ENCODE data around the gene LCTL.

Gene LCTL

GRCh38 chr15:66566963-66567531 lies 1.2 kb upstream of the LCTL start:
- DNase-seq (ENCODE audit: low read depth in 2 of 2): peak in 1 of 2 donors; percentile 17

GRCh38 chr15:66565141-66565641 lies 607 bp downstream of the LCTL start:
- no peak for DNase-seq (ENCODE audit: low read depth in 2 of 2)

GRCh38 chr15:66564136-66565041 lies 1.4 kb downstream of the LCTL start:
- no peak for DNase-seq (ENCODE audit: low read depth in 2 of 2)

- no peak for DNase-seq (ENCODE audit: low read depth in 2 of 2)
These were observed 2.2 kb downstream of the LCTL start for GRCh38 chr15:66563566-66564110.

- DNase-seq (ENCODE audit: low read depth in 2 of 2): no peak
These were observed 2.7 kb downstream of the LCTL start for GRCh38 chr15:66563126-66563525.

GRCh38 chr15:66560856-66561525 lies 4.8 kb downstream of the LCTL start:
- no peak for DNase-seq (ENCODE audit: low read depth in 2 of 2)

GRCh38 chr15:66558271-66558670 lies 7.5 kb downstream of the LCTL start:
- no peak for DNase-seq (ENCODE audit: low read depth in 2 of 2)

GRCh38 chr15:66555685-66556084 lies 10.1 kb downstream of the LCTL start:
- no peak for DNase-seq (ENCODE audit: low read depth in 2 of 2)

GRCh38 chr15:66545255-66545654 lies 20.5 kb downstream of the LCTL start:
- DNase-seq (ENCODE audit: low read depth in 2 of 2): no peak

GRCh38 chr15:66542896-66543295 lies 22.9 kb downstream of the LCTL start:
- no peak for DNase-seq (ENCODE audit: low read depth in 2 of 2)

- no peak for DNase-seq (ENCODE audit: low read depth in 2 of 2)
These were observed 30.7 kb downstream of the LCTL start for GRCh38 chr15:66535056-66535455.

GRCh38 chr15:66524838-66525237 lies 41.0 kb downstream of the LCTL start:
- DNase-seq (ENCODE audit: low read depth in 2 of 2): no peak

- DNase-seq (ENCODE audit: low read depth in 2 of 2): no peak
These were observed 41.9 kb downstream of the LCTL start for GRCh38 chr15:66523926-66524325.

GRCh38 chr15:66515901-66516322 lies 49.9 kb downstream of the LCTL start:
- no peak for DNase-seq (ENCODE audit: low read depth in 2 of 2)

- DNase-seq (ENCODE audit: low read depth in 2 of 2): no peak
These were observed 51.2 kb downstream of the LCTL start for GRCh38 chr15:66514586-66514985.

- DNase-seq (ENCODE audit: low read depth in 2 of 2): no peak
These were observed 57.4 kb downstream of the LCTL start for GRCh38 chr15:66508293-66508883.

- no peak for DNase-seq (ENCODE audit: low read depth in 2 of 2)
These were observed 60.0 kb downstream of the LCTL start for GRCh38 chr15:66505818-66506217.

- DNase-seq (ENCODE audit: low read depth in 2 of 2): no peak
These were observed 60.4 kb downstream of the LCTL start for GRCh38 chr15:66505430-66505811.

GRCh38 chr15:66504563-66505429 lies 61.0 kb downstream of the LCTL start, which contains the start of the genes RPL4 and ZWILCH:
Gene RPL4, minus strand, starts transcription at chr15:66504855. Its CDS starts 65 bp downstream, at chr15:66504790.
Gene ZWILCH, plus strand, starts transcription at chr15:66505326. Its CDS starts 13 bp downstream, at chr15:66505339.
- peak; percentile 50 to 65 for DNase-seq (ENCODE audit: low read depth in 2 of 2)

GRCh38 chr15:66503780-66504562 lies 61.8 kb downstream of the LCTL start:
- DNase-seq (ENCODE audit: low read depth in 2 of 2): no peak

All from stimulated activated CD8-positive, alpha-beta memory T cell treated with anti-CD3 and anti-CD28 coated beads, Interleukin-2, amount 100 ng/mL, for 1 hour (primary cell).